Measurements from ENCODE around the gene CD27. TPM values are rescaled to one million over a fixed set of nuclear protein-coding genes. Genes with fewer than 3 reads are reported as not detected.

The CD27 gene
- total RNA-seq, 1 experiment from 2014 or later = not detected

- intact Hi-C loops (cut with micrococcal nuclease) = no loop called here
- Histone ChIP-seq H3K4me3 (ENCODE audit: low read length) (no peak overlapping the region), H3K79me2 (ENCODE audit: low read length) (no peaks in the 10 kb centered on the region), H4K20me1 (ENCODE audit: low read length) (no peaks in the 10 kb centered on the region), H3K27me3 (ENCODE audit: low read length) (no peaks in the 10 kb centered on the region), H3K4me1 (ENCODE audit: insufficient read depth, low read length) (peaks cover 4% of the 10 kb centered on the region; the same call in 1 of the 2 replicates), H2AFZ (ENCODE audit: low read length) (no peak overlapping the region), H3K27ac (ENCODE audit: low read length) (no peak overlapping the region), H3K4me2 (ENCODE audit: low read length) (no peak overlapping the region), H3K9me3 (ENCODE audit: low read length) (no peaks in the 10 kb centered on the region), H3F3A (ENCODE audit: low read length, unreplicated experiment) (no peaks in the 10 kb centered on the region), H3K36me3 (ENCODE audit: low read depth, low read length) (peaks cover 4% of the 10 kb centered on the region; the same call in 1 of the 2 replicates), H3K9me2 (replicated peaks; ENCODE audit: low read length) (no peaks in the 10 kb centered on the region), H3K9ac (ENCODE audit: low read length) (no peak overlapping the region)
- no peak for ATAC-seq
- BruUV-seq (replicated peaks) = no TSS peak
- no peak for TF ChIP-seq EZH2phosphoT487 (IDR thresholded peaks at IDR 0.05; ENCODE audit: borderline replicate concordance, low read length)
- no peak for TF ChIP-seq EZH2 (IDR thresholded peaks at IDR 0.05; ENCODE audit: low read length, unreplicated experiment)
- no peak for TF ChIP-seq CTCF (conservative IDR thresholded peaks at IDR 0.05; ENCODE audit: low read depth, low read length)
- no peak for DNase-seq
- ChIA-PET POLR2A (ENCODE audit: unreplicated experiment) (no interaction called here), CTCF (no interaction called here)
These were observed 18.5 kb downstream of the CD27 start for GRCh38 chr12:6463216-6463615.

GRCh38 chr12:6463858-6464257 is 19.1 kb downstream of the CD27 start:
- no peak overlapping the region for H2AFZ ChIP-seq (ENCODE audit: low read length)
- H4K20me1 ChIP-seq (ENCODE audit: low read length) = no peaks in the 10 kb centered on the region
- H3F3A ChIP-seq (ENCODE audit: low read length, unreplicated experiment) = no peaks in the 10 kb centered on the region
- DNase-seq (no peak), ATAC-seq (no peak)
- ChIA-PET CTCF (no interaction called here), POLR2A (ENCODE audit: unreplicated experiment) (no interaction called here)
- H3K9me3 ChIP-seq (ENCODE audit: low read length) = no peaks in the 10 kb centered on the region
- H3K9me2 ChIP-seq (replicated peaks; ENCODE audit: low read length) = no peaks in the 10 kb centered on the region
- H3K4me3 ChIP-seq (ENCODE audit: low read length) = no peak overlapping the region
- H3K4me2 ChIP-seq (ENCODE audit: low read length) = no peak overlapping the region
- no peaks in the 10 kb centered on the region for H3K79me2 ChIP-seq (ENCODE audit: low read length)
- TF ChIP-seq EZH2phosphoT487 (IDR thresholded peaks at IDR 0.05; ENCODE audit: borderline replicate concordance, low read length) = no peak
- TF ChIP-seq CTCF (conservative IDR thresholded peaks at IDR 0.05; ENCODE audit: low read depth, low read length) = no peak
- TF ChIP-seq EZH2 (IDR thresholded peaks at IDR 0.05; ENCODE audit: low read length, unreplicated experiment) = no peak
- BruUV-seq (replicated peaks) = no TSS peak
- H3K27me3 ChIP-seq (ENCODE audit: low read length) = no peaks in the 10 kb centered on the region
- no peak overlapping the region for H3K27ac ChIP-seq (ENCODE audit: low read length)
- H3K36me3 ChIP-seq (ENCODE audit: low read depth, low read length) = peaks cover 4% of the 10 kb centered on the region; the same call in 1 of the 2 replicates
- peaks cover 10% of the 10 kb centered on the region; the same call in 1 of the 2 replicates for H3K4me1 ChIP-seq (ENCODE audit: insufficient read depth, low read length)
- H3K9ac ChIP-seq (ENCODE audit: low read length) = no peak overlapping the region
- intact Hi-C loops (cut with micrococcal nuclease) = loop anchor here (2.0 kb wide), 1 partner anchor 33 kb away; no protein-coding TSS in a partner anchor

GRCh38 chr12:6464531-6464930 is 19.8 kb downstream of the CD27 start:
- Histone ChIP-seq H3K79me2 (ENCODE audit: low read length) (peaks cover 6% of the 10 kb centered on the region), H3K27me3 (ENCODE audit: low read length) (no peaks in the 10 kb centered on the region), H3K9me2 (replicated peaks; ENCODE audit: low read length) (no peaks in the 10 kb centered on the region), H3K9ac (ENCODE audit: low read length) (no peak overlapping the region), H3K27ac (ENCODE audit: low read length) (no peak overlapping the region), H3K36me3 (ENCODE audit: low read depth, low read length) (peaks cover 4% of the 10 kb centered on the region; the same call in 1 of the 2 replicates), H3K4me2 (ENCODE audit: low read length) (no peak overlapping the region), H3K4me3 (ENCODE audit: low read length) (no peak overlapping the region), H2AFZ (ENCODE audit: low read length) (no peak overlapping the region), H3K4me1 (ENCODE audit: insufficient read depth, low read length) (peaks cover 16% of the 10 kb centered on the region; the same call in 1 of the 2 replicates), H3K9me3 (ENCODE audit: low read length) (no peaks in the 10 kb centered on the region), H4K20me1 (ENCODE audit: low read length) (no peaks in the 10 kb centered on the region), H3F3A (ENCODE audit: low read length, unreplicated experiment) (no peaks in the 10 kb centered on the region)
- BruUV-seq (replicated peaks) = no TSS peak
- TF ChIP-seq CTCF (conservative IDR thresholded peaks at IDR 0.05; ENCODE audit: low read depth, low read length) (no peak), EZH2phosphoT487 (IDR thresholded peaks at IDR 0.05; ENCODE audit: borderline replicate concordance, low read length) (no peak), EZH2 (IDR thresholded peaks at IDR 0.05; ENCODE audit: low read length, unreplicated experiment) (no peak)
- DNase-seq (no peak), ATAC-seq (no peak)
- ChIA-PET POLR2A (ENCODE audit: unreplicated experiment) (no interaction called here), CTCF (interaction anchor here (1.4 kb wide), 2 partner anchors 41 to 129 kb away, joined by 4 to 12 read pairs; no protein-coding TSS in a partner anchor)
- intact Hi-C loops (cut with micrococcal nuclease) = loop anchor here (2.0 kb wide), 1 partner anchor 34 kb away; no protein-coding TSS in a partner anchor

All from PC-3 (cell line).